ENCODE measurements around the gene HECTD4. TPM values are rescaled to one million over a fixed set of nuclear protein-coding genes. Genes with fewer than 3 reads are reported as not detected.

The HECTD4 gene
- total RNA-seq, 1 experiment from 2014 or later, result 51.3 TPM

DNA sequence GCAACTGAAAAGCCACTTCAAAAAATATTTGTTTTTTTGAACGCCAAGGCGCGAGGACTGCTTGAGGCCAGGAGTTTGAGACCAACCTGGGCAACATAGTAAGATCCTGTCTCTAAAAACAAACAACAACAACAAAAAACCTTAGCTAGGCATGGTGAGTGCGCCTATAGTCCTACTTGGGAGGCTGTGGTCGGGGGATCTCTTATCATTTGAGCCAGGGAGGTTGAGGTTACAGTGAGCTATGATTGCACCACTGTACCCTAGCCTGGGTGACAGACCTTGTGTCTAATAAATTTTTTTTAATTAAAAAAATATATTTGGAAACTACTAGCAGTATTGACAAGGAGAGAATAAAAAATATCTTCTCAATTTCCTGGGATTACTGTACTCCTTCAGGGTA lies 143.8 kb downstream of the HECTD4 start:
- no peaks in the 10 kb centered on the region for H3K27me3 ChIP-seq (ENCODE audit: control insufficient read depth, insufficient read depth, low read length)
- DNase-seq (ENCODE audit: low read depth, low spot score), result no peak
- no TSS peak for BruUV-seq (replicated peaks)
- intact Hi-C loops (cut with micrococcal nuclease; ENCODE audit: unreplicated experiment) (no loop called here), in situ Hi-C loops (cut with HindIII; ENCODE audit: low pct_unique_long_range_greater_than_20kb, low sequenced_read_pairs) (no loop called here)
- no peaks in the 10 kb centered on the region for H3K4me1 ChIP-seq (ENCODE audit: control insufficient read depth, insufficient read depth, low read length)
- no peaks in the 10 kb centered on the region for H3K9me3 ChIP-seq (ENCODE audit: control insufficient read depth, insufficient read depth, low read depth, low read length)
- TF ChIP-seq POLR2AphosphoS5 (IDR thresholded peaks at IDR 0.05; ENCODE audit: low read depth, low read length), result no peak
- TF ChIP-seq SIN3A (IDR thresholded peaks at IDR 0.05; ENCODE audit: borderline replicate concordance, insufficient read depth, low read depth, low read length), result no peak
- TF ChIP-seq, protein P1, sequence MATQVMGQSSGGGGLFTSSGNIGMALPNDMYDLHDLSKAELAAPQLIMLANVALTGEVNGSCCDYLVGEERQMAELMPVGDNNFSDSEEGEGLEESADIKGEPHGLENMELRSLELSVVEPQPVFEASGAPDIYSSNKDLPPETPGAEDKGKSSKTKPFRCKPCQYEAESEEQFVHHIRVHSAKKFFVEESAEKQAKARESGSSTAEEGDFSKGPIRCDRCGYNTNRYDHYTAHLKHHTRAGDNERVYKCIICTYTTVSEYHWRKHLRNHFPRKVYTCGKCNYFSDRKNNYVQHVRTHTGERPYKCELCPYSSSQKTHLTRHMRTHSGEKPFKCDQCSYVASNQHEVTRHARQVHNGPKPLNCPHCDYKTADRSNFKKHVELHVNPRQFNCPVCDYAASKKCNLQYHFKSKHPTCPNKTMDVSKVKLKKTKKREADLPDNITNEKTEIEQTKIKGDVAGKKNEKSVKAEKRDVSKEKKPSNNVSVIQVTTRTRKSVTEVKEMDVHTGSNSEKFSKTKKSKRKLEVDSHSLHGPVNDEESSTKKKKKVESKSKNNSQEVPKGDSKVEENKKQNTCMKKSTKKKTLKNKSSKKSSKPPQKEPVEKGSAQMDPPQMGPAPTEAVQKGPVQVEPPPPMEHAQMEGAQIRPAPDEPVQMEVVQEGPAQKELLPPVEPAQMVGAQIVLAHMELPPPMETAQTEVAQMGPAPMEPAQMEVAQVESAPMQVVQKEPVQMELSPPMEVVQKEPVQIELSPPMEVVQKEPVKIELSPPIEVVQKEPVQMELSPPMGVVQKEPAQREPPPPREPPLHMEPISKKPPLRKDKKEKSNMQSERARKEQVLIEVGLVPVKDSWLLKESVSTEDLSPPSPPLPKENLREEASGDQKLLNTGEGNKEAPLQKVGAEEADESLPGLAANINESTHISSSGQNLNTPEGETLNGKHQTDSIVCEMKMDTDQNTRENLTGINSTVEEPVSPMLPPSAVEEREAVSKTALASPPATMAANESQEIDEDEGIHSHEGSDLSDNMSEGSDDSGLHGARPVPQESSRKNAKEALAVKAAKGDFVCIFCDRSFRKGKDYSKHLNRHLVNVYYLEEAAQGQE (IDR thresholded peaks at IDR 0.05; ENCODE audit: insufficient read depth in 1 of 2, low read depth in 2 of 2, low read length in 1 of 2), result no peak
- TF ChIP-seq TCF7L2 (IDR thresholded peaks at IDR 0.05; ENCODE audit: low read depth, low read length), result no peak
- no peak for TF ChIP-seq CTCF (IDR thresholded peaks at IDR 0.05)
- ATAC-seq, result no peak
- ChIA-PET CTCF (no interaction called here), POLR2A (no interaction called here)
- H3K4me3 ChIP-seq (ENCODE audit: low read depth in 2 of 2, low read length in 2 of 2), result no peak overlapping the region
- peaks cover 23% of the 10 kb centered on the region for H3K36me3 ChIP-seq (ENCODE audit: control insufficient read depth, insufficient read depth, low read length)
- H3K27ac ChIP-seq (ENCODE audit: low read length), result no peak overlapping the region

GRCh38 chr12:112236786-112237185 lies 145.4 kb downstream of the HECTD4 start:
- Histone ChIP-seq H3K4me3 (ENCODE audit: low read depth in 2 of 2, low read length in 2 of 2) (no peak overlapping the region), H3K27me3 (ENCODE audit: control insufficient read depth, insufficient read depth, low read length) (no peaks in the 10 kb centered on the region), H3K27ac (ENCODE audit: low read length) (no peak overlapping the region), H3K4me1 (ENCODE audit: control insufficient read depth, insufficient read depth, low read length) (no peaks in the 10 kb centered on the region), H3K9me3 (ENCODE audit: control insufficient read depth, insufficient read depth, low read depth, low read length) (no peaks in the 10 kb centered on the region), H3K36me3 (ENCODE audit: control insufficient read depth, insufficient read depth, low read length) (peaks cover 19% of the 10 kb centered on the region)
- in situ Hi-C loops (cut with HindIII; ENCODE audit: low pct_unique_long_range_greater_than_20kb, low sequenced_read_pairs) (no loop called here), intact Hi-C loops (cut with micrococcal nuclease; ENCODE audit: unreplicated experiment) (no loop called here)
- DNase-seq (ENCODE audit: low read depth, low spot score), result no peak
- no TSS peak for BruUV-seq (replicated peaks)
- ChIA-PET CTCF (no interaction called here), POLR2A (no interaction called here)
- no peak for ATAC-seq
- TF ChIP-seq, protein P1 (IDR thresholded peaks at IDR 0.05; ENCODE audit: insufficient read depth in 1 of 2, low read depth in 2 of 2, low read length in 1 of 2), result no peak
- no peak for TF ChIP-seq TCF7L2 (IDR thresholded peaks at IDR 0.05; ENCODE audit: low read depth, low read length)
- no peak for TF ChIP-seq CTCF (IDR thresholded peaks at IDR 0.05)
- no peak for TF ChIP-seq SIN3A (IDR thresholded peaks at IDR 0.05; ENCODE audit: borderline replicate concordance, insufficient read depth, low read depth, low read length)

Data from Panc1 (cell line).